DMS 273 (cell line): ENCODE data around the gene ASPRV1.

ENCODE experiments used
- DNase-seq: peaks from one replicate; lab custom pipeline; 2025; ENCODE audit not compliant: unreplicated experiment; lab: John Stamatoyannopoulos, UW

ASPRV1 gene

DNA sequence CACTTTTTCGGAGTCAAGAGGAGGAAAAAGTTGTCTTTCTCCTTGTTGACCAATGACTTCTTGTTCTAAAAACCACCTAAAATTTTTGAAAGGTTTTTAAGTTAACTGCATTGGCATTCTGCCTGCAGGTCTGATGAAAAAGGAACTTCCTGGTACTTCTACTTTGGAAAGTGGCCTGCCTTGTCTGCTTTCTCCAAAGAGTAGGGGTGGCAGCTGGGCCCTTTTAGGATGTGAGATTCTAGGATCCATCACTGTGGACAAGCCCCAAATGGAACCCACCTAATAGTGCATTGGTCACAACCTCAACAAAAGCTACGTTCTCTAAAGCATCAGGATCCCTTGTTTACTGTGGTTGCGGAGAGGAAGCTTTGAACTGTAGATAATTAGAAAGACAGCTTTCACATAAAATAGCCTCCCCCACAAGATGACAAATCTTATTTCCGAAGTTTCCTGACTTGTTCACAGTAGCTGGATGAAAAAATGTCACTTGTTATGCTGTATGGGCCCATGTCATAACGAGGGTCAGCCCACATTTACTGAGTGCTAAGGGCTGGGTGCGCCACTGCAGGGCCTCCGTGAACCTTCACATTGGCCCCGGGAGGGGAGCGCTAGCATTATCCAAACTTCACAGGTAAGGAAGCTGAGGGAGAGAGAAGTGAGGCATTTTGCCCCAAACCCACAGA, 17.4 kb downstream of the ASPRV1 start:
- DNase-seq: no peak

- DNase-seq: no peak
Measured at GRCh38 chr2:69943000-69943842, 18.2 kb downstream of the ASPRV1 start.

DNA sequence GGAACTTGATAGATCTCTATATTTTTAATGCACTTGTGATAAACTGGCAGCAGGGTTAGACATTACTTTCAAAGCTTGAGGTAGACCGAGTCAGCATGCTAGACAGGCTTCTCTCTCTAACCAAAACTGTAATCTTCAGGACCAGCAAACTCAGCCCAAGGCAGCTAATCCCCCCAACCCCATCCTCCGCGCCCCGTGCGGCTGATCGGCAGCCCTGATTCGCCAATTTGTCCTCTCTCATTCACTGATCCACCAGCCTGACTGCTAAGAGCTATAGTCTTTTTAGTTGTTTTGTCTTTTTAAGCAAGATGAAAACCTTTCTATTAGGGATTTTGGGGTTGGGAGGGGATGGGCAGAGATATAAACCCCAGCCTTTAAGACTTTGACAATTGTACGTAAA, 20.7 kb downstream of the ASPRV1 start:
- no peak for DNase-seq

DNA sequence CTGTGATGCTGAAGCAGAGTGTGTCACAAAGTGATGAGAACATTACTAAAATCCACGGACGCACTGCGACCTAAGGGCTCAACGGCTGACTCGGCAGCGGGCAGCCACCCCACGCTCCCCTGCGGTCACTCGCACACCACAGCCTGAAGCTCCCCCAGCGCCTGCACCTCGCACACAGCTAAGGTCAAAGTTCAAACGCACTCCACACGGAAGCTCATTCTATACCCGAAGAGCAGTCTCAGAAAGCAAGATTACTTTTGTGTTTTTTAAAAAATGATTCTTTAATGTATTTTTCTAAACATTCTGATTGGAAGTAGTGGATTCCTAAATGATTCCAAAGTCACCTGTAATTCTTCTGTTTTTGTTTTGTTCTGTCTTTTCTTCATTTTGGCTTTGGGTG, 21.7 kb downstream of the ASPRV1 start:
- no peak for DNase-seq

GRCh38 chr2:69937968-69938367, 23.5 kb downstream of the ASPRV1 start:
- DNase-seq: no peak

DNA sequence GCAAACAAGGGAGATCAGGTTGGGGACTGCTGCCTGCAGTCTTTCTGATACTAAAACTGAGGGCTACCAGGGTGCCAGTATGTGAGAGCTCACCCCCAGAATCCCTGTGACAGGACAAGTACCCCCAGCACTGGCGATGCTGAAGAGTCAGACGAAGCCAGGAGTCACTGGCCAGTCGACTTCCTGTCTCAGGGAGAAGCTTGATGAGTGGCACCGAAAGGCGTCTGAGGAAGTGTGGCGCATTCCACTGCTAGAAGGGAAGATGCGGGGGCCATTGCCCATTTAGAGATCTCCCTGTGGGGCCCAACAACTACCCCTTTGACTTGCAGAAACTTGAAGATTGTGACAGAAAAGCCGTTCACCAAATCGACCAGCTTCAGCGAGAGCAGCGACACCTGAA, 24.5 kb downstream of the ASPRV1 start:
- DNase-seq: no peak

DNA sequence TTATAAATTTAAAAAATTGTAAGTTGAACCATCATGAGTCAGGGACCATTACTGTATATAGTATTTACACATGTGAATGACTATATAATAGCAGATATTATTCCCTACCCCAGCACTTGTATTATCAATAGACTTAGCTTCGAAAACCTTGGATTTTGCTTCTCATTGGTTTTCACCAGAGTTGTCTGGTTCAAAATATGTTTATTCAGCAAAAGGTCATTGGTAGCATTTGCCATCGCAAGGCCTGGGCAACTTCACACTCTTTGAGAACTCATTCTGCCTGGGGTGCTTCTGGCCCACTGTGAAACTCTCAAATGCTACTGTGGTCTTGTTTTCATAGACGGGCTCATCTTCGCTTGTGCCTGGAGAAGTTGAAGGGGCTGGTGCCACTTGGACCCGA, 26.4 kb downstream of the ASPRV1 start:
- DNase-seq: no peak

DNA sequence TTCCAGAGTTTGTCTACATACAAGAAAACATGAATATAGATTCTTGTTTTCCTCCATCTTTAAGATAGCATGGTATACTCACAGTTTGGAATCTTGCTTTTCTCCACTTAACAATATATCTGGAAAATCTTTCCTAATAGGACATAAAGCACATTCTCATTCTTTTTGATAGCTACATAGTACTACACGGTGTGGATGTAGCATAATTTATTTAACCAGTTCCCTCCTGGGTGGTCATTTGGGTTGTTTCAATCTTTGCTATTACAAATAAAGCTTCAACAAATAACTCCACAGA, 26.9 kb downstream of the ASPRV1 start:
- no peak for DNase-seq

DNA sequence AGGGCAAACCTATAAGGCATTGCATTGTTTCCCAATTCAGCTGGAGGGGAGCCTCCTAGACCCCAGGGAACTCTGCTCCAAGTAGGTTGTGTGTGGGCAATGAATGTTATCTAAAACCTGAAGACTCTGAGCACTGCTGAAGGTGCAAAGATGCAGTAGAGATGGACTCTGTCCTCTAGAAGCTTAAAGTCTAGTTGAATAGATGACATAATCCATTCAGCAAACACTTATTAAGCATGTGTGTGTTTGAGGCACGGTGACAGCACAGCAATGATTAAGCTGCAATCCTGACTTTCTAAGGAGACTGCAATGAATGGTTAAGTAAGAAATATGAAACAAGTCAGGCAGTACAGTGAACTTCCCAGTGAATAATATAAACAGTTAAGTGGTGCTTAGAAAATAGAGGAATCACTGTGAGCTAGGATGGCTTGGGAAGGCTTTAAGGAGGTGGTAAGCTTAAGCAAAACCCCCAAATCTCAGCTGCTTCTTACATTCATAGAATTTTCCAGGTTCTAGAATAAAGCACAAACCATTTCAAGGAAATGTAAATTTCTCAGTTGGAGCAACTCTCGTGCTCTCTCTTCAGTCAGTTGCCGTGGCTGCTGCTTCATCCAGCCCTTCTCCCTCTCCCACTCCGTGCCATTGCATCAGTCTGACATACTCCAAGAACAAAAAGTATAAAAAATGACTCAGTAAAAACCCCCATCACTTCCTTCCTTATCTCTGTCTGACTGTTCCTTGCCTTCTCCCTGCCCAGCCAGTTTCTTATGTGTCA, 27.4 kb downstream of the ASPRV1 start:
- DNase-seq: no peak

GRCh38 chr2:69933254-69933828, 28.1 kb downstream of the ASPRV1 start:
- DNase-seq: peak; percentile 17

GRCh38 chr2:69932596-69932922, 28.9 kb downstream of the ASPRV1 start:
- no peak for DNase-seq

DNA sequence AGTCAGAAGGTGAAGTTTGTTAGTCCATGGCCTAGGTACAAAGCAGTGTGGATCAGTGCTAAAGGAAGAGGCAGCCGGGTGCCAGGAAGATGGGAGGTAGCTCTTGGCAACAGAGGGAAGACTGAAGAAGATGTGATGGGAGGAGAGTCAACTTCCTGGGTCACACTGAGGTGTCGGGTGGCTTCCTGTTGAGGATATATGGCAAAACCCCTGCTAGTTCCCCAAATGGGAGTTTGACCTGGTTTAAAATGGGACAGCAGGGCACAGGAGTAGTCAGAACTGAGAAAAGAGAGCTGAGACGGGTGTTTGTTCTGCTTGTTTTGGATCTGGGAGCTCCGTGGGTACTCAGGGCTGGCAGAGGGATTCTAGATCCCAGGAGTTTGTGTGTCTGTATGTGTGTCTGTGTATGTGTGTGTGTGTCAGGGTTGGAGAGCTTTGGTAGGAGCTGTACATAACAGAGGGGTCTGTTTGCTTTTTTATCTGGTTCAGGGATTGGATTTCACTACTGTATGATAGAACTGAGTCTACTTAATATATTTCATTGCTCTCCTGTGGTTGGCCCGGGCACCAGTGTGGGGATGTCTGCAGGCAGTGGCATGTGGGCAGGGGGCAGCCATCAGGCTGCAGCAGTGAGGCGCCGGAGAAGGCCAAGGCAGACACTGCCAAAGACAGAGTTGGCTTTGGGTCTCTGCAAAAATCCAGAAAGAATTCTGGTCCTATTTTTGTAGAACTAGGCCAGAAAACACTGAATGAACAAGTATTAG, 29.4 kb downstream of the ASPRV1 start:
- no peak for DNase-seq

DNA sequence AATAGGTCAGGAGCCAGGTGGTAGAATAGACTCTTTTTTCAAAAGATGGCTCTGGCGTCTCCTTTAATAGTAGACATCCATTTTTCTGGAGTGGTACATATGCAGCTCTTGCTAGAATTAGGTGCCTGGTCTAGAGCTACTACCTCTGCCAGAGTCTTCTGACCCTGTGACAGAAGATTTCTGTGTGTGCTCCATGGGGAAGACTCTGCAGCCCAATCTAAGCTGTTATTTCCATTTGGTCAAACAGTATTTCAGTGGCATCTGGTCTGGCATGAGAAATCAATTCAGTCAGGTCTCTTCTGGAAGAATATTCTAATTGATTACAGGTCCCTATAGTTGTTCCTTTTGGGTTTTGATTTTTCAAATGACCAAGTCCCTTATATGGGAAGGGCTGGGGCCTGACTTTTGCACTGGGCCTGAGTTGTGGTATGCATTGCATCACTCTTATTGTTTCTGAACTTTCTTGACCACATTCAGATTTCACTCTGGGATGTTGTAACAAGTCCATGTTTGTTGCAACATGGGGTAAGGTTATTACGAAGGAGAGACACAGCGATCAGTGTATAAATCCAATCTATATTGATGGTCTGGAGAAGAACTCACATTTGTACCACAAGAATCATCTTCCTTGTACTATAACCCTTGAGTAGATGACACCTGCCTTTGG, 34.4 kb downstream of the ASPRV1 start:
- no peak for DNase-seq

- DNase-seq: no peak
Measured at GRCh38 chr2:69923116-69923515, 38.3 kb downstream of the ASPRV1 start.

DNA sequence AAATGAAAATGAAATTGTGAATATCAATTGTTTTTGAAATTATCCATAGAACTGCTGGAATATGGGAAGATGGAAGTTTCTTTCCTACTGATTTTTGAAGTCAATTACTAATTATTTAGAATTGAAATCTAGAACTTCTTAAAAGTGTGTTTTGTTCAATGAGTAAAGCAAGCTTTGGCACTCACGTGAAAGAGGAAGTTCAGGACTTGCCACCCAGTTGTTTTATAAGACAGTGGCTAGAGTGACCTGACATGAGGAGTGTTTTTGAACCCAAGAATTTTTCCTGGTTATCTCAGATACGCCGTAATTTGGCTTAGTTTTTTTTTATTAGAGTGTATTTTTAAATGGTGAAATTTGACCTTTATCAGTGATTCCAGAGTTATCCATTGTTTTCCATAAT, 43.0 kb downstream of the ASPRV1 start:
- DNase-seq: no peak

DNA sequence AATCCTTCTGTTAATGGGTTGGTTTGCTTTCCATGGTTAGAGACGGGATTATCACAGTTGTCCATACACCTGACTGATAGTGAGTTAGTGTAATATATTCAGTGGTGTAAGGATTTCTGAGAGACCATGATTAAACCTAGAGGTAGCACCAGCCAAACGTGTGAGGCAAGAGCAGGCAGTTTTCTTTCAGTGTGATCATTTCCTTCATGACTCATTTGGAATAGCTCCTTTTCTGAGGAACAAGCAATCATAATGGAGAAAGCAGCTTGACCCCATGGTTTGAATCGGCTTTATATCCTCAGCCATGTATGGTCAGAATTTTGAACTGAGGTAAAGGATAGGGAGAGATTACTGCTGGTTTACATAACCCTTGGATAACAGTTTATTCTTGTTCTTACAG, 43.6 kb downstream of the ASPRV1 start:
- no peak for DNase-seq

DNA sequence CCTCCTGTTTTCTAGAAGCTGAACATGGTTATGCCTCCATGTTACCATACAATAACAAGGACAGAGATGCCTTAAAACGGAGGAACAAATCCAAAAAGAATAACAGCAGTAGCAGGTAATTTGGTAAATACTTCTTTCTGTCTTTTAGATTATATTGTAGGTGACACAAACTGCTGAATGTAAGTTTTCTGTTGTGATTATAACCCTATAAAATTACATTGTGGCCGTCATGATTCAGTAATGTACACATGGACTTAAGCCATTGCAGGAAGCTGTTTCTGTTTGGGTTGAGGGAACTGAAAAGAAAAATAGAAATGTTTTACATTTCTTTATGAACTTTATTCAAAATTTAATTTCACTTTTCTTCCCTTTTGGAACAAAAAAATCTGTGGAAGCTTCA, 45.3 kb downstream of the ASPRV1 start:
- DNase-seq: no peak

DNA sequence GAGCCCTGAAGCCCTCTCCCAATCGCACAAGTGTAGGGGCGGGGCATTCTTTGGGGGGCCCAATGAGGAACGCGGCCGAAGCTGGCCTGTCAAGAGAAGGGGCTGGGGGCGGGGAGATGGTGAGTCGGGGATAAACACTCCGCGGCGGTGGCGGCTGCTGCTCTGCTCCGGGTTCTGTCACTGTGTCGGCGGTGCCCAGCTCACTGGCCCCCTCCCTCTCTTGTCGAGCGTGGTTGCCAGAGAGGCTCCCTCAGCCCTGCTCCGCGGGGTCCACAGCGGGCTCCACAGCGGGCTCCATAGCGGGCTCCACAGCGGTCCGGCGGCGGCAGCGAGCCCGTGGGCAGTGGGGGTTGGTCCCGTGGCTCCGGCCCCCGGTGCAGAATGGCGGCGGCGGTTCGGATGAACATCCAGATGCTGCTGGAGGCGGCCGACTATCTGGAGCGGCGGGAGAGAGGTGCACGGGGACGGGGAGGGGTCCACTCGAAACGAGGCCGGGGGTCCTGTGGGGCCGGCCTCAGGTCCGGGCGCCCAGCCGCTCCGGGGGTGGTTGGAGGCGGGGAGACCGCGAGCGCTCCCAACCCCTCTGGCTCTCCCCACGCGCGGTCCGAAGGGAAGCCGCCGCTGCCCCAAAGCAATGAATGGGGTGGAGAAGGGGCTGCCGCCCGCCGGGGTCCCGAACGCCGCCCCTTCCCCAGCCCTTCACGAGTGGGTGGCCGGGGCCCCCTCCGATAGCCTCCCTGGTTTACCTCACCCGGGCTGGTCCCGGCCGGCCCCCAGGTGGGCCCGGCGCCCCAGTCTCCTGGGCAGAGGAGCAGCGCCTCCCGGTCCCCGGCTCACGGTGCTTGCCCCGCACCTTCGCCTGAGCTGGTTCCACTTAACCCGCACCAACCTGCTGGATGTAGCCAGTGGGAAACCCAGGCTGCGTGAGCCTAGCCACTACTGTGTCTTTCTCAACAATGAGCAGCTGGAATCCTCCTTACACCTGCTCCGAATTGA, 46.2 kb downstream of the ASPRV1 start, which contains the start of gene MXD1:
TSS of gene MXD1 (plus strand) at position 160 of the 996 bp plus-strand sequence. CDS start at position 382, 222 bp downstream.
- DNase-seq: peak; percentile 50
